T-helper 2 cell (primary cell): ENCODE results near the gene PLEKHG7.

Experiments used
- DNase-seq, 5 experiments: peaks; one replicate each; pipeline versions ENCODE4 v3.0.0 to v3.0.0-alpha.2; 2012 to 2022

The PLEKHG7 gene

GRCh38 chr12:92810370-92810769 is 107.6 kb downstream of the PLEKHG7 start:
- no peak for DNase-seq

- no peak for DNase-seq
These were observed 111.8 kb downstream of the PLEKHG7 start for GRCh38 chr12:92814584-92814983.

GRCh38 chr12:92821142-92821541 is 118.4 kb downstream of the PLEKHG7 start:
- DNase-seq, result no peak
